GM12878 (cell line): ENCODE measurements around the gene SMARCD1. TPM values are rescaled to one million over a fixed set of nuclear protein-coding genes. Genes with fewer than 3 reads are reported as not detected.

Experiments
- ATAC-seq: fragments of 200-7000 bp; cut with Tn5 transposase; 3 replicates; pipeline ENCODE4 v1.9.1; 2020; ENCODE audit warnings: mild to moderate bottlenecking, moderate library complexity
- BruUV-seq: library from RNA; stranded (reverse); fragments of 400-500 nt; replicated peaks from 2 replicates; lab custom pipeline; 2021; lab: Mats Ljungman, UMichigan
- CTCF ChIA-PET: fragments of 300-600 bp; sonication (Branson Sonifier 250); formaldehyde crosslinking; extraction: SDS; loops from one replicate; lab custom pipeline; 2021; ENCODE audit warnings: inconsistent platforms; lab: Yijun Ruan, JAX
- POLR2A ChIA-PET: fragments of 350-600 bp; formaldehyde crosslinking; extraction: SDS; loops from one replicate; lab custom pipeline; 2021; ENCODE audit warnings: inconsistent platforms; lab: Charles Lee
- RAD21 ChIA-PET: fragments of 300-600 bp; sonication (Branson Sonifier 250); formaldehyde crosslinking; loops from one replicate; lab custom pipeline; 2023; ENCODE audit warnings: antibody characterized with exemption; ENCODE audit not compliant: unreplicated experiment; lab: Charles Lee
- SMC1A ChIA-PET: fragments of 300-600 bp; sonication (Branson Sonifier 250); formaldehyde crosslinking; loops from one replicate; lab custom pipeline; 2023; ENCODE audit not compliant: unreplicated experiment, uncharacterized antibody; lab: Charles Lee
- DNase-seq: peaks from one replicate; pipeline ENCODE4 v3.0.0-alpha.2; 2011; ENCODE audit warnings: low read depth, low spot score
- FAIRE-seq: peaks from 3 replicates; lab custom pipeline; 2011; peaks lifted over from hg19 to GRCh38; lab: Jason Lieb, UNC
- H2AFZ ChIP-seq: 2 replicates; pipeline ENCODE4 v1.6.0; 2011; ENCODE audit warnings: low read depth, low read length, control low read depth; ENCODE audit not compliant: control insufficient read depth
- H3K27ac ChIP-seq: 2 replicates; pipeline ENCODE4 v1.5.1; 2011; ENCODE audit warnings: control low read depth; ENCODE audit not compliant: control insufficient read depth, insufficient read depth
- H3K27me3 ChIP-seq, 2 experiments: replicated peaks in 1 of 2; 2 replicates each; pipeline versions ENCODE4 v1.6.0 to v1.6.1; 2011; ENCODE audit warnings: low read length in 1 of 2; ENCODE audit not compliant: control insufficient read depth in 2 of 2, insufficient read depth in 2 of 2
- H3K36me3 ChIP-seq, 2 experiments: 2 replicates each; pipeline ENCODE4 v1.5.1; 2011; ENCODE audit warnings: low read length in 1 of 2; ENCODE audit not compliant: control insufficient read depth in 2 of 2, insufficient read depth in 2 of 2
- H3K4me1 ChIP-seq: 2 replicates; pipeline ENCODE4 v1.6.1; 2011; ENCODE audit warnings: mild to moderate bottlenecking, low read length, moderate library complexity, mixed read lengths; ENCODE audit not compliant: control insufficient read depth, insufficient read depth
- H3K4me2 ChIP-seq: 2 replicates; pipeline ENCODE4 v1.6.0; 2011; ENCODE audit warnings: control low read depth; ENCODE audit not compliant: control insufficient read depth, insufficient read depth
- H3K4me3 ChIP-seq: fragments of 200-600 bp; sonication (generic); 2 replicates; pipeline ENCODE4 v1.5.1; 2016
- H3K79me2 ChIP-seq: 2 replicates; pipeline ENCODE4 v1.6.0; 2011; ENCODE audit warnings: low read length; ENCODE audit not compliant: control insufficient read depth, insufficient read depth
- H3K9ac ChIP-seq: 2 replicates; pipeline ENCODE4 v1.8.0; 2011; ENCODE audit warnings: low read length, control low read depth, mixed read lengths; ENCODE audit not compliant: control insufficient read depth, insufficient read depth
- H3K9me3 ChIP-seq: replicated peaks from 3 replicates; pipeline ENCODE4 v1.5.1; 2011; ENCODE audit warnings: mild to moderate bottlenecking, low read length; ENCODE audit not compliant: control insufficient read depth, insufficient read depth
- H4K20me1 ChIP-seq: 2 replicates; pipeline ENCODE4 v1.6.0; 2011; ENCODE audit not compliant: control insufficient read depth, insufficient read depth
- ESRRA ChIP-seq: IDR thresholded peaks from 2 replicates; pipeline ENCODE4 v1.6.1; 2012; ENCODE audit warnings: mild to moderate bottlenecking, low read length, improper control_type of control experiment
- GATAD2B ChIP-seq: fragments of 450-650 bp; conservative IDR thresholded peaks from 2 replicates; pipeline ENCODE4 v1.6.1; 2017; ENCODE audit warnings: low read depth, mild to moderate bottlenecking, moderate library complexity
- IKZF1 ChIP-seq: fragments of 450-650 bp; conservative IDR thresholded peaks from 2 replicates; pipeline ENCODE4 v1.6.1; 2017; ENCODE audit warnings: antibody characterized with exemption, mild to moderate bottlenecking
- MEF2B ChIP-seq: fragments of 450-650 bp; IDR thresholded peaks from 2 replicates; pipeline ENCODE4 v1.6.1; 2018; ENCODE audit warnings: mild to moderate bottlenecking, moderate library complexity; ENCODE audit not compliant: partially characterized antibody, poor library complexity, severe bottlenecking
- NFXL1 ChIP-seq: fragments of 450-650 bp; IDR thresholded peaks from 2 replicates; pipeline ENCODE4 v1.6.1; 2017; ENCODE audit warnings: antibody characterized with exemption, mild to moderate bottlenecking, borderline replicate concordance
- NFYA ChIP-seq: IDR thresholded peaks from 2 replicates; pipeline ENCODE4 v1.6.1; 2011; ENCODE audit warnings: low read depth, mild to moderate bottlenecking, low read length, improper control_type of control experiment, borderline replicate concordance
- NR2C1 ChIP-seq: fragments of 450-650 bp; IDR thresholded peaks from 2 replicates; pipeline ENCODE4 v1.6.1; 2017; ENCODE audit warnings: antibody characterized with exemption, mild to moderate bottlenecking, moderate library complexity
- PKNOX1 ChIP-seq: fragments of 450-650 bp; IDR thresholded peaks from 2 replicates; pipeline ENCODE4 v1.6.1; 2016; ENCODE audit warnings: mild to moderate bottlenecking
- PRDM15 ChIP-seq: fragments of 450-650 bp; formaldehyde crosslinking; IDR thresholded peaks from 2 replicates; pipeline ENCODE4 v1.4.0; 2020; ENCODE audit warnings: mild to moderate bottlenecking, moderate library complexity
- SRF ChIP-seq, 2 experiments: IDR thresholded peaks; 2 replicates each; pipeline ENCODE4 v1.6.1; 2011; ENCODE audit warnings: low read depth in 2 of 2, low read length in 2 of 2, mild to moderate bottlenecking in 1 of 2, moderate library complexity in 1 of 2
- WRNIP1 ChIP-seq: IDR thresholded peaks from 2 replicates; pipeline ENCODE4 v1.6.1; 2011; ENCODE audit warnings: low read depth, low read length, improper control_type of control experiment, borderline replicate concordance
- WGBS: methylation state at CpG from one replicate; pipeline ENCODE4 v1.1.6; 2016; ENCODE audit warnings: low lambda C conversion rate; ENCODE audit not compliant: insufficient replicate concordance, insufficient coverage; ENCODE audit errors: missing lambda C conversion rate; 5-methylcytosine and 5-hydroxymethylcytosine counted together
- in situ Hi-C: fragments of 300-500 bp; cut with MboI; formaldehyde crosslinking; loops from 9 replicates; pipeline ENCODE4 v1.14.3; 2018; ENCODE audit warnings: mixed read lengths
- intact Hi-C: fragments of 100-400 bp; cut with micrococcal nuclease; formaldehyde crosslinking; loops from one replicate; pipeline ENCODE4 v1.14.2; 2022; ENCODE audit not compliant: unreplicated experiment
- polyA plus RNA-seq, 11 experiments: library from polyadenylated mRNA; depleted of rRNA in 4 of 11; unstranded in 6 of 11; stranded (reverse) in 5 of 11; fragments of >200 nt; fragmentation: Nextera tagmentation in 4 of 11; fragmentation: Illumina TruSeq in 1 of 11; extraction: Ambion mirVana in 4 of 11; extraction: Trizol in 1 of 11; gene quantifications; 1 replicate in 1 of 11; 2 replicates in 10 of 11; pipeline versions ENCODE4 v1.2.1 to v1.2.3, GENCODE V29; 2011 to 2016; ENCODE audit warnings: inconsistent platforms in 2 of 11, missing spikeins in 2 of 11, low read depth in 1 of 11
- total RNA-seq, 4 experiments: library from RNA; depleted of rRNA in 3 of 4; stranded (reverse); fragments of >200 nt in 3 of 4; fragmentation: Illumina TruSeq in 1 of 4; extraction: Trizol in 1 of 4; gene quantifications; 2 replicates each; pipeline versions ENCODE4 v1.2.1 to v1.2.3, GENCODE V29; 2013 to 2021

Gene SMARCD1
- total and polyA plus RNA-seq, 10 of the 15 experiments (the other 5 are each of a cell fraction or from before 2014, with no cell fraction given), result 1.4 to 92.4 (median 58.9) TPM

- peaks cover 3% of the 10 kb centered on the region; the same call in 1 of the 2 replicates for H4K20me1 ChIP-seq
- H3K79me2 ChIP-seq, result peaks cover 17% of the 10 kb centered on the region
- ChIA-PET CTCF (interaction anchor here (1.5 to 5.1 kb wide), 2 partner anchors 10 to 33 kb away, joined by 4 to 30 read pairs; partner anchors contain the start of gene COX14), POLR2A (no interaction called here), SMC1A (interaction anchor here (0.7 to 1.5 kb wide), 3 partner anchors 9 to 53 kb away, joined by 3 to 10 read pairs (median 4); partner anchors contain the start of gene COX14), RAD21 (interaction anchor here (0.8 kb wide), 1 partner anchor 193 kb away, joined by 3 read pairs; no protein-coding TSS in a partner anchor)
- peaks cover 11% of the 10 kb centered on the region; the same call in 1 of the 2 replicates for H3K4me1 ChIP-seq
- 98% methylated on average over 3 of the region's 3 CpGs for WGBS
- ATAC-seq (no peak), FAIRE-seq (no peak), DNase-seq (no peak)
- no peak overlapping the region for H3K27ac ChIP-seq
- no peaks in the 10 kb centered on the region for H3K9me3 ChIP-seq
- H3K4me2 ChIP-seq, result no peak overlapping the region
- BruUV-seq, result no TSS peak
- H3K36me3 ChIP-seq, result peaks cover 6 to 17% of the 10 kb centered on the region in 2 experiments
- H3K27me3 ChIP-seq, result no peaks in the 10 kb centered on the region
- no peak overlapping the region for H2AFZ ChIP-seq
- in situ Hi-C loops, result no loop called here
- intact Hi-C loops, result no loop called here
- TF ChIP-seq NFYA, result no peak
- TF ChIP-seq WRNIP1, result no peak
- no peak overlapping the region for H3K4me3 ChIP-seq
- H3K9ac ChIP-seq, result no peak overlapping the region
Observed at GRCh38 chr12:50120953-50121352, 35.8 kb downstream of the SMARCD1 start.

GRCh38 chr12:50121641-50122040 lies 36.5 kb downstream of the SMARCD1 start:
- H3K36me3 ChIP-seq, result peaks cover 6 to 13% of the 10 kb centered on the region in 2 experiments
- no TSS peak for BruUV-seq
- CTCF ChIA-PET, result interaction anchor here (0.6 to 5.1 kb wide), 2 partner anchors 11 to 99 kb away, joined by 3 to 30 read pairs; partner anchors contain the start of gene COX14

More at GRCh38 chr12:50121641-50122040, 36.5 kb downstream of the SMARCD1 start:
- no peak overlapping the region for H2AFZ ChIP-seq
- no peak overlapping the region for H3K27ac ChIP-seq
- in situ Hi-C loops (no loop called here), intact Hi-C loops (no loop called here)
- peaks cover 11% of the 10 kb centered on the region; the same call in 1 of the 2 replicates for H3K4me1 ChIP-seq
- ATAC-seq (no peak), DNase-seq (no peak), FAIRE-seq (no peak)
- ChIA-PET RAD21 (interaction anchor here (1.0 kb wide), 1 partner anchor 193 kb away, joined by 3 read pairs; no protein-coding TSS in a partner anchor), SMC1A (interaction anchor here (1.2 kb wide), 1 partner anchor 53 kb away, joined by 3 read pairs; no protein-coding TSS in a partner anchor), POLR2A (no interaction called here)
- H3K4me2 ChIP-seq, result no peak overlapping the region
- H3K9me3 ChIP-seq, result no peaks in the 10 kb centered on the region
- no peak overlapping the region for H3K9ac ChIP-seq
- H3K79me2 ChIP-seq, result peaks cover 13% of the 10 kb centered on the region
- no peak overlapping the region for H3K4me3 ChIP-seq
- 98% methylated on average over 4 of the region's 5 CpGs for WGBS
- TF ChIP-seq NR2C1 (no peak), PKNOX1 (no peak), MEF2B (no peak), NFXL1 (no peak), ESRRA (no peak), SRF (IDR thresholded peaks at IDR 0.05; ENCODE audit: low read depth in 2 of 2, low read length in 2 of 2) (no peak), GATAD2B (no peak), PRDM15 (CRISPR knock-in tag) (no peak), IKZF1 (no peak)
- no peaks in the 10 kb centered on the region for H3K27me3 ChIP-seq
- peaks cover 3% of the 10 kb centered on the region; the same call in 1 of the 2 replicates for H4K20me1 ChIP-seq
